Measurements from ENCODE around the gene PRIM1. TPM values are rescaled to one million over a fixed set of nuclear protein-coding genes. Genes with fewer than 3 reads are reported as not detected.
A peak's percentile ranks its signal among the peaks of the same experiment; 100 is the strongest.
"Not testable (repeated sequence)": the region's sequence is repeated elsewhere in the genome, so short reads cannot be mapped to it uniquely, and the experiment has no call there.

PRIM1 gene
- total RNA-seq, 1 donor from 2014 or later = 12.7 TPM

GRCh38 chr12:56761812-56762211, 9.7 kb upstream of the PRIM1 start:
- no peak for DNase-seq (ENCODE audit: low read depth, low spot score)

GRCh38 chr12:56760460-56760859, 8.3 kb upstream of the PRIM1 start:
- DNase-seq (ENCODE audit: low read depth, low spot score) = no peak

GRCh38 chr12:56759263-56759908, 7.3 kb upstream of the PRIM1 start:
- no peak for DNase-seq (ENCODE audit: low read depth, low spot score)

- no peak for DNase-seq (ENCODE audit: low read depth, low spot score)
Measured at GRCh38 chr12:56758728-56759262, 6.7 kb upstream of the PRIM1 start.

- DNase-seq (ENCODE audit: low read depth, low spot score) = not testable (repeated sequence)
Measured at GRCh38 chr12:56757971-56758370, 5.8 kb upstream of the PRIM1 start.

- no peak for DNase-seq (ENCODE audit: low read depth, low spot score)
Measured at GRCh38 chr12:56753566-56753965, 1.4 kb upstream of the PRIM1 start.

GRCh38 chr12:56750596-56750995, 1.5 kb downstream of the PRIM1 start:
- not testable (repeated sequence) for DNase-seq (ENCODE audit: low read depth, low spot score)

- DNase-seq (ENCODE audit: low read depth, low spot score) = no peak
Measured at GRCh38 chr12:56749853-56750252, 2.3 kb downstream of the PRIM1 start.

- DNase-seq (ENCODE audit: low read depth, low spot score) = no peak
Measured at GRCh38 chr12:56749359-56749758, 2.8 kb downstream of the PRIM1 start.

- DNase-seq (ENCODE audit: low read depth, low spot score) = no peak
Measured at GRCh38 chr12:56728139-56728861, 23.8 kb downstream of the PRIM1 start.

GRCh38 chr12:56726196-56726675, 25.9 kb downstream of the PRIM1 start:
- DNase-seq (ENCODE audit: low read depth, low spot score) = not testable (repeated sequence)

- no peak for DNase-seq (ENCODE audit: low read depth, low spot score)
Measured at GRCh38 chr12:56725723-56726102, 26.4 kb downstream of the PRIM1 start.

- DNase-seq (ENCODE audit: low read depth, low spot score) = peak; percentile 95
Measured at GRCh38 chr12:56724972-56725722, 27.0 kb downstream of the PRIM1 start, which contains the start of gene NACA. NACA (minus strand) TSS chr12:56725299; CDS start chr12:56724521, 778 bp downstream.

GRCh38 chr12:56724701-56724971, 27.5 kb downstream of the PRIM1 start:
- no peak for DNase-seq (ENCODE audit: low read depth, low spot score)

GRCh38 chr12:56723889-56724700, 28.0 kb downstream of the PRIM1 start:
- no peak for DNase-seq (ENCODE audit: low read depth, low spot score)

- DNase-seq (ENCODE audit: low read depth, low spot score) = no peak
Measured at GRCh38 chr12:56723352-56723751, 28.8 kb downstream of the PRIM1 start.

GRCh38 chr12:56722832-56723231, 29.3 kb downstream of the PRIM1 start:
- no peak for DNase-seq (ENCODE audit: low read depth, low spot score)

GRCh38 chr12:56721721-56722120, 30.4 kb downstream of the PRIM1 start:
- no peak for DNase-seq (ENCODE audit: low read depth, low spot score)

GRCh38 chr12:56721216-56721615, 30.9 kb downstream of the PRIM1 start:
- no peak for DNase-seq (ENCODE audit: low read depth, low spot score)

GRCh38 chr12:56720731-56721151, 31.4 kb downstream of the PRIM1 start:
- no peak for DNase-seq (ENCODE audit: low read depth, low spot score)

GRCh38 chr12:56719056-56719455, 33.1 kb downstream of the PRIM1 start:
- no peak for DNase-seq (ENCODE audit: low read depth, low spot score)

Measured in pulmonary artery endothelial cell (primary cell).